ENCODE measurements around the gene PLCB1.

Gene PLCB1

GRCh38 chr20:8522168-8522567, 390.1 kb downstream of the PLCB1 start:
- Histone ChIP-seq H3K4me1 (ENCODE audit: low read depth, poor library complexity, severe bottlenecking) (no peaks in the 10 kb centered on the region), H2AFZ (ENCODE audit: low read depth) (no peak overlapping the region), H3K9ac (no peak overlapping the region), H3K79me2 (ENCODE audit: insufficient read depth, low read depth) (no peaks in the 10 kb centered on the region), H3K4me2 (no peak overlapping the region), H3K4me3 (IDR thresholded peaks at IDR 0.05; ENCODE audit: insufficient read depth, low read depth, low read length) (no peak overlapping the region), H3K36me3 (ENCODE audit: insufficient read depth) (no peaks in the 10 kb centered on the region), H3K27ac (no peak overlapping the region), H3K27me3 (ENCODE audit: insufficient read depth, low read depth) (no peaks in the 10 kb centered on the region), H4K20me1 (ENCODE audit: insufficient read depth) (no peaks in the 10 kb centered on the region)
- no peak for TF ChIP-seq CTCF (conservative IDR thresholded peaks at IDR 0.05; ENCODE audit: low read depth, low read length)

GRCh38 chr20:8523684-8524083, 391.6 kb downstream of the PLCB1 start:
- no peak for TF ChIP-seq CTCF (conservative IDR thresholded peaks at IDR 0.05; ENCODE audit: low read depth, low read length)
- Histone ChIP-seq H3K4me3 (IDR thresholded peaks at IDR 0.05; ENCODE audit: insufficient read depth, low read depth, low read length) (no peak overlapping the region), H3K27ac (no peak overlapping the region), H3K79me2 (ENCODE audit: insufficient read depth, low read depth) (no peaks in the 10 kb centered on the region), H2AFZ (ENCODE audit: low read depth) (no peak overlapping the region), H3K9ac (no peak overlapping the region), H3K4me1 (ENCODE audit: low read depth, poor library complexity, severe bottlenecking) (no peaks in the 10 kb centered on the region), H4K20me1 (ENCODE audit: insufficient read depth) (no peaks in the 10 kb centered on the region), H3K27me3 (ENCODE audit: insufficient read depth, low read depth) (no peaks in the 10 kb centered on the region), H3K36me3 (ENCODE audit: insufficient read depth) (no peaks in the 10 kb centered on the region), H3K4me2 (no peak overlapping the region)

GRCh38 chr20:8524101-8525016, 392.3 kb downstream of the PLCB1 start:
- H3K27ac ChIP-seq = no peak overlapping the region
- no peaks in the 10 kb centered on the region for H3K4me1 ChIP-seq (ENCODE audit: low read depth, poor library complexity, severe bottlenecking)
- no peak overlapping the region for H3K4me3 ChIP-seq (IDR thresholded peaks at IDR 0.05; ENCODE audit: insufficient read depth, low read depth, low read length)
- H3K79me2 ChIP-seq (ENCODE audit: insufficient read depth, low read depth) = no peaks in the 10 kb centered on the region
- H4K20me1 ChIP-seq (ENCODE audit: insufficient read depth) = no peaks in the 10 kb centered on the region
- H3K27me3 ChIP-seq (ENCODE audit: insufficient read depth, low read depth) = no peaks in the 10 kb centered on the region
- no peak overlapping the region for H3K9ac ChIP-seq
- no peaks in the 10 kb centered on the region for H3K36me3 ChIP-seq (ENCODE audit: insufficient read depth)
- H2AFZ ChIP-seq (ENCODE audit: low read depth) = no peak overlapping the region
- no peak for TF ChIP-seq CTCF (conservative IDR thresholded peaks at IDR 0.05; ENCODE audit: low read depth, low read length)
- H3K4me2 ChIP-seq = no peak overlapping the region

GRCh38 chr20:8525017-8525343, 392.9 kb downstream of the PLCB1 start:
- Histone ChIP-seq H2AFZ (ENCODE audit: low read depth) (no peak overlapping the region), H3K27ac (no peak overlapping the region), H3K27me3 (ENCODE audit: insufficient read depth, low read depth) (no peaks in the 10 kb centered on the region), H3K9ac (no peak overlapping the region), H3K4me3 (IDR thresholded peaks at IDR 0.05; ENCODE audit: insufficient read depth, low read depth, low read length) (no peak overlapping the region), H3K4me1 (ENCODE audit: low read depth, poor library complexity, severe bottlenecking) (no peaks in the 10 kb centered on the region), H3K79me2 (ENCODE audit: insufficient read depth, low read depth) (no peaks in the 10 kb centered on the region), H4K20me1 (ENCODE audit: insufficient read depth) (no peaks in the 10 kb centered on the region), H3K4me2 (no peak overlapping the region), H3K36me3 (ENCODE audit: insufficient read depth) (no peaks in the 10 kb centered on the region)
- TF ChIP-seq CTCF (conservative IDR thresholded peaks at IDR 0.05; ENCODE audit: low read depth, low read length) = no peak

Measured in KMS-11 (cell line).